PFSK-1 (cell line): ENCODE data around the gene VAMP5.

ENCODE experiments used
- FOXP2 ChIP-seq: optimal IDR thresholded peaks from 2 replicates; pipeline ENCODE3; 2011; ENCODE audit warnings: borderline replicate concordance, control low read depth, inconsistent platforms; ENCODE audit not compliant: insufficient read depth; ENCODE audit errors: extremely low read length, extremely low read depth
- POLR2AphosphoS5 ChIP-seq: IDR thresholded peaks from 2 replicates; pipeline ENCODE4 v1.6.1; 2012; ENCODE audit warnings: low read depth, mild to moderate bottlenecking, control low read depth, low read length, moderate library complexity
- REST ChIP-seq, 2 experiments: IDR thresholded peaks; 2 replicates each; pipeline versions ENCODE4 v1.6.1 to v1.8.0; 2011 to 2012; ENCODE audit warnings: low read depth in 2 of 2, low read length in 2 of 2, control low read depth in 1 of 2, inconsistent platforms in 1 of 2, mild to moderate bottlenecking in 1 of 2, moderate library complexity in 1 of 2; ENCODE audit not compliant: insufficient read depth in 1 of 2
- SIN3A ChIP-seq: IDR thresholded peaks from 2 replicates; pipeline ENCODE4 v1.6.1; 2012; ENCODE audit warnings: mild to moderate bottlenecking, low read length, moderate library complexity, borderline replicate concordance; ENCODE audit not compliant: insufficient read depth
- TAF1 ChIP-seq: IDR thresholded peaks from 2 replicates; pipeline ENCODE4 v1.6.1; 2012; ENCODE audit warnings: low read length, control low read depth, borderline replicate concordance; ENCODE audit not compliant: insufficient read depth

- TF ChIP-seq POLR2AphosphoS5 = no peak; the same call in 1 of the 2 replicates
- no peak for TF ChIP-seq REST (IDR thresholded peaks at IDR 0.05; ENCODE audit: insufficient read depth in 1 of 2, low read depth in 2 of 2, low read length in 2 of 2)
- TF ChIP-seq TAF1 = no peak
- TF ChIP-seq SIN3A = peak; percentile 47; the same call in 1 of the 2 replicates
- no peak for TF ChIP-seq FOXP2
Measured at GRCh38 chr2:85539361-85540132, 44.7 kb upstream of the VAMP5 start.
